Memory B cell (primary cell): ENCODE measurements around the gene ATP1A4.

Experiments
- ATAC-seq: fragments of 150-1000 bp; cut with Tn5 transposase; 2 replicates; pipeline ENCODE4 v1.10.0; 2021; ENCODE audit warnings: low read depth, mild to moderate bottlenecking, moderate library complexity
- DNase-seq, 2 donors: peaks; one replicate each; pipeline ENCODE4 v3.0.0; 2022; ENCODE audit warnings: low spot score in 2 of 2
- H3K27ac Mint-ChIP-seq: one replicate; pipeline ENCODE4 v1.8.0; 2022; ENCODE audit warnings: mild to moderate bottlenecking, moderate library complexity, mixed read lengths
- H3K27me3 Mint-ChIP-seq: one replicate; pipeline ENCODE4 v1.8.0; 2022; ENCODE audit warnings: mixed read lengths
- H3K36me3 Mint-ChIP-seq: one replicate; pipeline ENCODE4 v1.8.0; 2022; ENCODE audit warnings: mild to moderate bottlenecking, mixed read lengths
- H3K4me1 Mint-ChIP-seq: one replicate; pipeline ENCODE4 v1.8.0; 2022; ENCODE audit warnings: mixed read lengths
- H3K4me3 Mint-ChIP-seq: one replicate; pipeline ENCODE4 v1.8.0; 2022; ENCODE audit warnings: mild to moderate bottlenecking, moderate library complexity, mixed read lengths
- H3K9me3 Mint-ChIP-seq: one replicate; pipeline ENCODE4 v1.8.0; 2022; ENCODE audit warnings: mixed read lengths

ATP1A4 gene

GRCh38 chr1:160129046-160129445 is 22.4 kb upstream of the ATP1A4 start:
- Mint-ChIP-seq H3K4me3 (no peak overlapping the region), H3K4me1 (no peaks in the 10 kb centered on the region), H3K36me3 (no peaks in the 10 kb centered on the region), H3K27me3 (peaks cover 22% of the 10 kb centered on the region), H3K27ac (no peak overlapping the region), H3K9me3 (no peaks in the 10 kb centered on the region)
- DNase-seq (no peak), ATAC-seq (no peak)

- ATAC-seq (no peak), DNase-seq (no peak)
- H3K4me3 Mint-ChIP-seq = no peak overlapping the region
- no peak overlapping the region for H3K27ac Mint-ChIP-seq
- peaks cover 25% of the 10 kb centered on the region for H3K27me3 Mint-ChIP-seq
- H3K36me3 Mint-ChIP-seq = no peaks in the 10 kb centered on the region
- no peaks in the 10 kb centered on the region for H3K9me3 Mint-ChIP-seq
- no peaks in the 10 kb centered on the region for H3K4me1 Mint-ChIP-seq
Measured at GRCh38 chr1:160129558-160129957, 21.8 kb upstream of the ATP1A4 start.

- Mint-ChIP-seq H3K27ac (no peak overlapping the region), H3K4me3 (no peak overlapping the region), H3K36me3 (no peaks in the 10 kb centered on the region), H3K27me3 (peaks cover 25% of the 10 kb centered on the region), H3K9me3 (no peaks in the 10 kb centered on the region), H3K4me1 (no peaks in the 10 kb centered on the region)
- ATAC-seq (no peak), DNase-seq (no peak)
Measured at GRCh38 chr1:160129966-160130365, 21.4 kb upstream of the ATP1A4 start.

- no peak for ATAC-seq
- Mint-ChIP-seq H3K27ac (no peak overlapping the region), H3K4me3 (no peak overlapping the region), H3K4me1 (no peaks in the 10 kb centered on the region), H3K9me3 (no peaks in the 10 kb centered on the region), H3K36me3 (no peaks in the 10 kb centered on the region), H3K27me3 (peaks cover 25% of the 10 kb centered on the region)
- no peak for DNase-seq
Measured at GRCh38 chr1:160130486-160130885, 20.9 kb upstream of the ATP1A4 start.

- ATAC-seq (no peak), DNase-seq (no peak)
- peaks cover 25% of the 10 kb centered on the region for H3K27me3 Mint-ChIP-seq
- H3K36me3 Mint-ChIP-seq = no peaks in the 10 kb centered on the region
- H3K4me1 Mint-ChIP-seq = no peaks in the 10 kb centered on the region
- H3K4me3 Mint-ChIP-seq = no peak overlapping the region
- H3K27ac Mint-ChIP-seq = no peak overlapping the region
- no peaks in the 10 kb centered on the region for H3K9me3 Mint-ChIP-seq
Measured at GRCh38 chr1:160130939-160131338, 20.5 kb upstream of the ATP1A4 start.

- Mint-ChIP-seq H3K4me1 (no peaks in the 10 kb centered on the region), H3K4me3 (no peak overlapping the region), H3K27me3 (peaks cover 27% of the 10 kb centered on the region), H3K27ac (no peak overlapping the region), H3K36me3 (no peaks in the 10 kb centered on the region), H3K9me3 (no peaks in the 10 kb centered on the region)
- DNase-seq (no peak), ATAC-seq (no peak)
Measured at GRCh38 chr1:160131803-160132565, 19.4 kb upstream of the ATP1A4 start.

- no peak for DNase-seq
- Mint-ChIP-seq H3K27me3 (peaks cover 25% of the 10 kb centered on the region), H3K27ac (no peak overlapping the region), H3K36me3 (no peaks in the 10 kb centered on the region), H3K4me3 (no peak overlapping the region), H3K4me1 (no peaks in the 10 kb centered on the region), H3K9me3 (no peaks in the 10 kb centered on the region)
- no peak for ATAC-seq
Measured at GRCh38 chr1:160133990-160134770, 17.2 kb upstream of the ATP1A4 start.

- DNase-seq (no peak), ATAC-seq (no peak)
- Mint-ChIP-seq H3K36me3 (no peaks in the 10 kb centered on the region), H3K4me1 (no peaks in the 10 kb centered on the region), H3K4me3 (no peak overlapping the region), H3K9me3 (no peaks in the 10 kb centered on the region), H3K27me3 (peaks cover 26% of the 10 kb centered on the region), H3K27ac (no peak overlapping the region)
Measured at GRCh38 chr1:160134791-160135572, 16.4 kb upstream of the ATP1A4 start.

GRCh38 chr1:160136121-160136925 is 15.1 kb upstream of the ATP1A4 start:
- no peaks in the 10 kb centered on the region for H3K9me3 Mint-ChIP-seq
- no peak overlapping the region for H3K4me3 Mint-ChIP-seq
- H3K27me3 Mint-ChIP-seq = peaks cover 28% of the 10 kb centered on the region
- DNase-seq = no peak
- no peaks in the 10 kb centered on the region for H3K36me3 Mint-ChIP-seq
- no peak overlapping the region for H3K27ac Mint-ChIP-seq
- no peak for ATAC-seq
- no peaks in the 10 kb centered on the region for H3K4me1 Mint-ChIP-seq

GRCh38 chr1:160136926-160137200 is 14.5 kb upstream of the ATP1A4 start:
- H3K27ac Mint-ChIP-seq = no peak overlapping the region
- DNase-seq = no peak
- H3K36me3 Mint-ChIP-seq = no peaks in the 10 kb centered on the region

GRCh38 chr1:160137216-160137862 is 14.1 kb upstream of the ATP1A4 start:
- ATAC-seq (no peak), DNase-seq (no peak)
- peaks cover 30% of the 10 kb centered on the region for H3K27me3 Mint-ChIP-seq
- no peaks in the 10 kb centered on the region for H3K36me3 Mint-ChIP-seq
- H3K27ac Mint-ChIP-seq = no peak overlapping the region
- no peak overlapping the region for H3K4me3 Mint-ChIP-seq
- no peaks in the 10 kb centered on the region for H3K9me3 Mint-ChIP-seq
- no peaks in the 10 kb centered on the region for H3K4me1 Mint-ChIP-seq

More at GRCh38 chr1:160136926-160137200, 14.5 kb upstream of the ATP1A4 start:
- Mint-ChIP-seq H3K27me3 (peaks cover 33% of the 10 kb centered on the region), H3K9me3 (no peaks in the 10 kb centered on the region), H3K4me3 (no peak overlapping the region), H3K4me1 (no peaks in the 10 kb centered on the region)
- no peak for ATAC-seq

GRCh38 chr1:160139840-160140239 is 11.6 kb upstream of the ATP1A4 start:
- Mint-ChIP-seq H3K36me3 (no peaks in the 10 kb centered on the region), H3K4me3 (no peak overlapping the region), H3K27me3 (peaks cover 21% of the 10 kb centered on the region), H3K27ac (no peak overlapping the region), H3K4me1 (no peaks in the 10 kb centered on the region), H3K9me3 (no peaks in the 10 kb centered on the region)
- DNase-seq (no peak), ATAC-seq (no peak)

- Mint-ChIP-seq H3K4me3 (no peak overlapping the region), H3K27ac (no peak overlapping the region), H3K36me3 (no peaks in the 10 kb centered on the region), H3K27me3 (peaks cover 20% of the 10 kb centered on the region), H3K9me3 (no peaks in the 10 kb centered on the region), H3K4me1 (no peaks in the 10 kb centered on the region)
- ATAC-seq (no peak), DNase-seq (no peak)
Measured at GRCh38 chr1:160143695-160144094, 7.7 kb upstream of the ATP1A4 start.
